ENCODE results near the gene B3GAT2. TPM values are rescaled to one million over a fixed set of nuclear protein-coding genes. Genes with fewer than 3 reads are reported as not detected.

The B3GAT2 gene, protein sequence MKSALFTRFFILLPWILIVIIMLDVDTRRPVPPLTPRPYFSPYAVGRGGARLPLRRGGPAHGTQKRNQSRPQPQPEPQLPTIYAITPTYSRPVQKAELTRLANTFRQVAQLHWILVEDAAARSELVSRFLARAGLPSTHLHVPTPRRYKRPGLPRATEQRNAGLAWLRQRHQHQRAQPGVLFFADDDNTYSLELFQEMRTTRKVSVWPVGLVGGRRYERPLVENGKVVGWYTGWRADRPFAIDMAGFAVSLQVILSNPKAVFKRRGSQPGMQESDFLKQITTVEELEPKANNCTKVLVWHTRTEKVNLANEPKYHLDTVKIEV
- total RNA-seq = not detected

DNA sequence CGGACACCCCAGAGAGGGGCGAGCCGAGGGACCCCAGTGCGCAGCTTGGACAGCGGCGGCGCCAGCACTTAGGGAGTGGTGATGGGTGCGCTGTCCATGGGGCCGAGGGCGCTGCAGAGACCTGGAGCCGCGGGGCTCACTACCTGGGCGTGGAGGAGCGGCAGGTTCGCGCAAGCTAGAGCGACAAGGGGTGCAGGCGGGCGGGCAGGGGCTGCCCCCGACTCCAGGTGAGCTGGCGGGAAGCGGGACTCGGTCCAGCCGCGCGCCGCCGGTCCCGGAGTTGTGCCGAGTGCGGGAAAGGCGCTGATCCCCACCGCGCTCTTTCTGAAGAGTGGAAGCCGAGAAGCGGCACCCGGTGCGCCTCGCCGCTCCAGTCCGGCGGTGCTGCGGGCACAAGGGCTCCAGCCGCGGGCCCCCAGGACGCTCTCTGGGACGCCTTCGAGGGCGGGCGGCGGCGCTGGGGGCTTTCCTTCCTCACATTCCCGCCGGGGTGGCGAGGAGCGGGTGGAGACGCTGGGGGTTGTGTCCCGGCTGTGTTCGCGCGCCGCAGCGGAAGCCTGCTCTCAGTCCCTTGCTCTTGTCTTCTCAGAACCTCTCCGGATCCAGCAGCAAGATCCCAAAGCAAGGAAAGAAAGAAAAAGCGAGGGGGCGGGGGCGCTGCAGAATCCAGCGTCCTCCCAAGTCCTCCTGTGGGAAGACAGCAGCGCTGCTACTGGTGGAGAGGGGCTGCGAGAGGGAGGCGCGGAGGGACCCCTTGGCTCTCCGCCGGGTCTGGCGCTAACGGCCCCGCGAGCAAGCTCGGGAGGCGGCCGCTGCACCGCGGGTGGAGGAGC is at the start of gene B3GAT2:
TSS of gene B3GAT2 (minus strand) at position 610 of the 833 bp plus-strand sequence. CDS start 631 bp downstream, outside the sequence.
- Mint-ChIP-seq H3K9me3 (no peaks in the 10 kb centered on the region), H3K27ac (no peak within 1 kb of the TSS), H3K36me3 (no peaks in the 10 kb centered on the region)
- ATAC-seq = peak; percentile 31 to 41
- peak in 1 of 2 donors; percentile 15 for DNase-seq (ENCODE audit: low spot score in 2 of 2)

DNA sequence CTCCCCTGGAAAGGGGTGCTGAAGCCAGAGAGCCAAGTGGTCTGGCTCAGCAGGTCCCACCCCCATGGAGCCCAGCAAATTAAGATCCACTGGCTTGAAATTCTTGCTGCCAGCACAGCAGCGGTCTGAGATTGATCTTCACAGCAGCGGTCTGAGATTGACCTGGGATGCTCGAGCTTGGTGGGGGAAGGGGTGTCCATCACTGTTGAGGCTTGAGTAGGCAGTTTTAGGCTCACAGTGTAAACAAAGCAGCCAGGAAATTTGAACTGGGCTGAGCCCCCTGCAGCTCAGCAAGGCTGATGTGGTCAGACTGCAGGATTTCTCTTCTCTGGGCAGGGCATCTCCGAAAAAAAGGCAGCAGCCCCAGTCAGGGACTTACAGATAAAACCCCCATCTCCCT is 41.3 kb upstream of the B3GAT2 start:
- no peak for DNase-seq (ENCODE audit: low spot score in 2 of 2)
- no peak for ATAC-seq
- Mint-ChIP-seq H3K36me3 (no peaks in the 10 kb centered on the region), H3K27ac (no peak overlapping the region), H3K9me3 (peaks cover 0 to 6% of the 10 kb centered on the region in 2 donors)

DNA sequence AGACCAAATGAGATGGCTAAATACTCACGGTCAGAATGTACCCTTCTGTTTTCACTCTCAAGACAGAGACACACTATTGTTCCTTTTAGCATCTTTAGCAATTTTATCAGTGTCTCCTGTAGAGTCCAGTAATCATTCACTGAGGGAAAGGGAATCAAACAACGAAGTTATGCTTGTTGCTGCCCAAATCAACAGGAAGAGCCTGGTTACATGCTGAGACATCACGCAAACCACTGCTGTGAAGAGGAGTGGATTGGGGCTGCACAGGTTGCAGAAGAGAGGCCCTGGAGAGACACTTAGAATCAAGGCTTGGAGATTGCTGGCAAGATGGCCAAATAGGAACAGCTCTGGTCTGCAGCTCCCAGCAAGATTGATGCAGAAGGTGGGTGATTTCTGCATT is 40.5 kb upstream of the B3GAT2 start:
- DNase-seq (ENCODE audit: low spot score in 2 of 2) (no peak), ATAC-seq (no peak)
- Mint-ChIP-seq H3K27ac (no peak overlapping the region), H3K36me3 (no peaks in the 10 kb centered on the region), H3K9me3 (no peaks in the 10 kb centered on the region)

DNA sequence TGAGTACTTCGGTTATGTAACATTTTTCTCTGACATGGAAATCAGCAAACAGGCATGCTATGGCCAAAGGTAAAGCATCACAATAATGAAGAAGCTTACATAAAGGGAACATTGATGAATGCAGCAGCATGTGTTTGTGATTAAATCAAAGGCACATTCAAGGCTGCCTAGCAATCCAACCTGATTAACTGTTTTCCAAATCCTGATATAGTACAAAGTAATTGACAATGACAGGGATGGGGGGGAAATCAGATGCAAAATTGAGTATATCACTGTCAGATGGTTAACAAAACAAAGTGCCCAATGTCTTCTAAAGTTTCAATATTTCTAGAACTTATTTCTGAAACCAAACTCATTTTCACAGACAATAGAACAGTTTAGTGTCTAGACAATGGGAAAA is 39.2 kb upstream of the B3GAT2 start:
- DNase-seq (ENCODE audit: low spot score in 2 of 2) = no peak
- Mint-ChIP-seq H3K36me3 (no peaks in the 10 kb centered on the region), H3K27ac (no peak overlapping the region)

DNA sequence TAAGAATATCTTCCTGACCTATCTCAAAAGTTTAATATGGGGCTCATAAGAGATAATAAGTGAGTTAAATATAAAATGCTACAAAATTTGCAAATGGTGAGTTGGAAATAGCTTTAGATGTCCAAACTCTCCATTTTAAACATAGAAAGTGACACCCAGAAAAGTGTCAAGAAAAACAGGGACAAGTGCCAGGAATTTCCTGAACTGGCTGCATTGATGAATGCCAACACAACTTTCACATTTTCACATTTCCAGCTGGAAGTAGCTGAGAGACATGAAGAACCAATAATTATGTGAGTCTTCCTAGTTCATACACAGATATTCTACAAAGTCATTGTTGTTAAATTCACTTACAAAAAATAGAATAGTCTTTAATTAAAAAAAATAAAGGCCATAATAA is 38.6 kb upstream of the B3GAT2 start:
- ATAC-seq (no peak), DNase-seq (ENCODE audit: low spot score in 2 of 2) (no peak)
- Mint-ChIP-seq H3K36me3 (no peaks in the 10 kb centered on the region), H3K27ac (no peak overlapping the region), H3K9me3 (no peaks in the 10 kb centered on the region)

More for the DNA sequence above, 39.2 kb upstream of the B3GAT2 start:
- ATAC-seq = no peak
- H3K9me3 Mint-ChIP-seq = no peaks in the 10 kb centered on the region

DNA sequence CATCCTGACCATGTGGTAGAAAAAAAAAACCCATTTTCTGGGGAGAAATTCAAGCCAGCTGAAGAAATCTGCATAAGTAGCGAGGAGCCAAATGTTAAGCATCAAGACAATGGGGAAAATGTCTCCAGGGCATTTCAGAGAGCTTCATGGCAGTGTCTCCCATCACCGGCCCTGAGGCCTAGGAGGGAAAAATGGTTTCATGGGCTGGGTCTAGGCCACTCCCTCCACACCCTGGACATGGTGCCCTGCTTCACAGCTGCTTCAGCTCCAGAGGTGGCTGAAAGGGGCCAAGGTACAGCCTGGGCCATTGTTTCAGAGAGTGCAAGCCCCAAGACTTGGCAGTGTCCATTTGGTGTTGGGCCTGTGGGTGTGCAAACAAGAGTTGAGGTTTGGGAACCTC is 34.4 kb upstream of the B3GAT2 start:
- no peak overlapping the region for H3K27ac Mint-ChIP-seq
- DNase-seq (ENCODE audit: low spot score in 2 of 2) (no peak), ATAC-seq (no peak)
- no peaks in the 10 kb centered on the region for H3K36me3 Mint-ChIP-seq
- no peaks in the 10 kb centered on the region for H3K9me3 Mint-ChIP-seq

DNA sequence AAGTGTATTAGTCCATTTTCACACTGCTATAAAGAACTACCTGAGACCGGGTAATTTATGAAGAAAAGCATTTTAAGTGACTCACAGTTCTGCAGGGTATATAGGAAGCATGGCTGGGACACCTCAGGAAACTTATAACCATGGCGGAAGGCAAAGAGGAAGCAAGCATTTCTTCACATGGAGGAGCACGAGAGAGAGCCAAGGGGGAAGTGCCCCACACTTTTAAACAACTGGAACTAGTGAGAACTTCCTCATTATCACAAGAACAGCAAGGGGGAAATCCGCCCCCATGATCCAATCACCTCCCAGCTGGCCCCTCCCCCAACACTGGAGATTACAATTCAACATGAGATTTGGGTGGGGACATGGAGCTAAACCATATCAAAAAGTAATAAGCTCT is 28.3 kb upstream of the B3GAT2 start:
- H3K36me3 Mint-ChIP-seq = no peaks in the 10 kb centered on the region
- DNase-seq (ENCODE audit: low spot score in 2 of 2) (no peak), ATAC-seq (no peak)
- no peaks in the 10 kb centered on the region for H3K9me3 Mint-ChIP-seq
- H3K27ac Mint-ChIP-seq = no peak overlapping the region

DNA sequence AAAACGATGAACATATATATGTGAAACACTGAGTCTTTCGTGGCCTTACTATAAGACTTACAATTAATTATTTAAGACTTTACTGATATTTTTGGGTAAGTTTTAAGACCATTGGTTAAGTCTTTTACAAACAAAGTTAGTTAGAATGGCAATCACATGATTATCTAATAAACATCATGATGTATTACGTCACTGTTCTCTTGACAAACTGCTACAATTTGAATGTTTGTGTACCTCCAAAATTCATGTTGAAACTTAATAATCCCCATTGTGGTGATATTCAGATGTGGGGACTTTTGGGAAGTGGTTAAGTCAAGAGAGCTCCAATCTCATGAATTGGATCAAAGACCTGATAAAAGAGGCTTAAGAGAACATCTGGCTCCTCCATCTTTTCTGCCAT is 25.9 kb upstream of the B3GAT2 start:
- no peak for ATAC-seq
- DNase-seq (ENCODE audit: low spot score in 2 of 2) = no peak
- H3K27ac Mint-ChIP-seq = no peak overlapping the region
- H3K9me3 Mint-ChIP-seq = no peaks in the 10 kb centered on the region
- H3K36me3 Mint-ChIP-seq = no peaks in the 10 kb centered on the region

DNA sequence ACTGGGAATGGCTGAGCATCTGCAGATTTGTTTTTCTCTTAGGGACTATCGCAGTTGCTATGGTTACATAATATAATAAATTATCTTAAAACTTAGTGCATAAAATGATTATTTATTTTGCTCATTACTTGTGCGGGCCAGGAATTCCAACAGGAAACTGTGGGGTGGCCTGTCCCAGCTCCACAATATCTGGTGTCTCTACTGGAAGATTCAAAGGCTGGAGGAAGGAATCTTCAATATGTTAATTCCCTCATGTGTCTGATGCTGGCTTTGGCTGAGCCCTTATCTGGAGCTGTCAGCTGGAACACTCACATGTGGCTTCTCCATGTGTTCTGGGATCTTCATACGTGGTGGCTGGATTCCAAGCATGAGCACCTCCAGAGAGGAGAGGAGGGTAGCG is 23.9 kb upstream of the B3GAT2 start:
- H3K36me3 Mint-ChIP-seq = no peaks in the 10 kb centered on the region
- H3K27ac Mint-ChIP-seq = no peak overlapping the region
- DNase-seq (ENCODE audit: low spot score in 2 of 2) = no peak
- no peak for ATAC-seq
- H3K9me3 Mint-ChIP-seq = no peaks in the 10 kb centered on the region

DNA sequence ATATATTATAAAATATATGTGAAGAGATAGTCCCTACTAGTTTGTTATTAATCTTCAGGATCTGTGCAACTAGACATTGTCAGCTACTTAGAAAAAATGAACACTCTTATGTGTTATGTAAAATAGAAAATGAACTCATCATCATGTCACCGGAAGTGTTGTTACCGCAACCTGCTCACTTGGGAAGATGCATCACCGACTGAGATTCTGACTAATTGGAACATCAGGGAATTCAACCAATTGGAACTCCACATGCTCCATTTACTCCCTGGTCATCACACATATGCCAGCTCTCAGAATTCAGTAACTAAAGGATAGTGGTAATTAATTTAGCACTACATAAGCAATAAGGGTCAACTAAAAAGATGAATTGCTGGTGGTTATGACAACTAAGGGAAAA is 16.7 kb upstream of the B3GAT2 start:
- peaks cover 8% of the 10 kb centered on the region in 2 donors for H3K36me3 Mint-ChIP-seq
- H3K27ac Mint-ChIP-seq = no peak overlapping the region
- ATAC-seq (no peak), DNase-seq (ENCODE audit: low spot score in 2 of 2) (no peak)
- H3K9me3 Mint-ChIP-seq = peaks cover 6 to 7% of the 10 kb centered on the region in 2 donors

DNA sequence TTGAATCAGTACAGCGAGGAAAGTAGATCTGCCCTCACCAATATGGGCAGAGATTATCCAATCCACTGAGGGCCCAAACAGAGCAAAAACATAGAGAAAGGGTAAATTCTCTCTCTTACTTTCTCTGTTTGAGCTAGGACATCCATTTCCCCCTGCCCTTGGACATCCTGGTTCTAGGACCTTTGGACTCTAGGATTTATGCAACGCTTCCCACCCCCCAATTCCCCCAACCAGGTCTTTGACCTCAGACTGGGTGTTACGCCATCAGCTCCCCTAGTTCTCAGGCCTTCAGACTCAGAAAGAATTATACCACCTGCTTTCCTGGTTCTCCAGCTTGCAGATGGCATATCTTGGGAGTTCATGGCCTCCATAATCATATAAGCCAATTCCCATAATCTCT is 10.2 kb upstream of the B3GAT2 start:
- no peak for ATAC-seq
- H3K9me3 Mint-ChIP-seq = no peaks in the 10 kb centered on the region
- no peak for DNase-seq (ENCODE audit: low spot score in 2 of 2)
- no peak overlapping the region for H3K27ac Mint-ChIP-seq
- no peaks in the 10 kb centered on the region for H3K36me3 Mint-ChIP-seq

DNA sequence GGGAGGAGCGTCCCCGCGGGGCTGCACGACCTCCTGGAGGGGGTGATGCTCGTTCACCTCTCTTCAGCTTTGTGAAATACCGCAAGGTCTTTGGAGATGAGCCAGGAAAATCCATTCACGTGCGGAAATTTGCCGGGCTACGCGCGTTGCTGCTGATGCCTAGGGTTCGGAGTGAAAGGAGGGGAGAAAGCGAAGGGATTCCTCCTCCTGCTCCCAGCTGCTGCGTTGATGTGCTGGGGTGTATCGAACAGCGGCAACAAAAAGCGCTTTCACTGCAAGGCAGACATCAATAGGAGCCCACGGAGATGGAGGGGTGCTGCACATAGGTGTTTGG is 391 bp upstream of the B3GAT2 start:
- DNase-seq (ENCODE audit: low spot score in 2 of 2) (no peak), ATAC-seq (no peak)
- no peaks in the 10 kb centered on the region for H3K36me3 Mint-ChIP-seq
- no peak overlapping the region for H3K27ac Mint-ChIP-seq
- H3K9me3 Mint-ChIP-seq = no peaks in the 10 kb centered on the region

DNA sequence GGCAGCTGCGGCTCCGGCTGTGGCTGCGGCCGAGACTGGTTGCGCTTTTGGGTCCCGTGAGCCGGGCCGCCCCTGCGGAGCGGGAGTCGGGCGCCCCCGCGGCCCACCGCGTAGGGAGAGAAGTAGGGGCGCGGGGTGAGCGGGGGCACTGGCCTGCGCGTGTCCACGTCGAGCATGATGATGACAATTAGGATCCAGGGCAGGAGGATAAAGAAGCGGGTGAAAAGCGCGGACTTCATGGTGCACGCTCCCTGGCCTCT is 739 bp downstream of the B3GAT2 start:
- ATAC-seq = no peak
- H3K27ac Mint-ChIP-seq = no peak overlapping the region
- no peaks in the 10 kb centered on the region for H3K36me3 Mint-ChIP-seq
- no peaks in the 10 kb centered on the region for H3K9me3 Mint-ChIP-seq
- DNase-seq (ENCODE audit: low spot score in 2 of 2) = no peak

DNA sequence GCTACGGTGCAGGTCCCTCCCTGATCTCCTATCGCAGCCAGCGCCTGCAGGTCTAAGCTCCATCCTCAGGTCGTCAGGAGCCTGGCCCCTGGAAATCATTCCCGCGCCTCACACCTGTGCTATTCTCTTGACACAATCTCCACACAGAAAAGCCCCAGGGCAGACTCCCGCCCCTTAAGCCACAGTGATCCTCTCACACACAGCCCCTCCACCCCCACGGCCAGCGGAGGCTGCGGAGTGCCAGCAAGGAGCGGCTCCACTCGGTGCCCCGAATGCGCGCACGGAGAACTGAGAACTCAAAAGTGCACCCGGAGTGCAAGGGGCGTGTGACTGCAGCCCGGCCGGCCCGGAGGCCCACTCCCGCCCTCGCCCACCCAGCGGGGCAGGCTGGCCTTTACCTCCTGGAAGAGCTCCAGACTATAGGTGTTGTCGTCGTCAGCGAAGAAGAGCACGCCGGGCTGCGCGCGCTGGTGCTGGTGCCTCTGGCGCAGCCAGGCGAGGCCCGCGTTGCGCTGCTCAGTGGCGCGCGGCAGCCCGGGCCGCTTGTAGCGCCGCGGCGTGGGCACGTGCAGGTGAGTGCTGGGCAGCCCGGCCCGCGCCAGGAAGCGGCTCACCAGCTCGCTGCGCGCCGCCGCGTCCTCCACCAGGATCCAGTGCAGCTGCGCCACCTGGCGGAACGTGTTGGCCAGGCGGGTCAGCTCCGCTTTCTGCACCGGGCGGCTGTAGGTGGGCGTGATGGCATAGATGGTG is 1.2 kb downstream of the B3GAT2 start:
- Mint-ChIP-seq H3K9me3 (no peaks in the 10 kb centered on the region), H3K27ac (no peak overlapping the region), H3K36me3 (no peaks in the 10 kb centered on the region)
- peak; percentile 94 to 95 for ATAC-seq
- peak; percentile 81 to 93 for DNase-seq (ENCODE audit: low spot score in 2 of 2)

DNA sequence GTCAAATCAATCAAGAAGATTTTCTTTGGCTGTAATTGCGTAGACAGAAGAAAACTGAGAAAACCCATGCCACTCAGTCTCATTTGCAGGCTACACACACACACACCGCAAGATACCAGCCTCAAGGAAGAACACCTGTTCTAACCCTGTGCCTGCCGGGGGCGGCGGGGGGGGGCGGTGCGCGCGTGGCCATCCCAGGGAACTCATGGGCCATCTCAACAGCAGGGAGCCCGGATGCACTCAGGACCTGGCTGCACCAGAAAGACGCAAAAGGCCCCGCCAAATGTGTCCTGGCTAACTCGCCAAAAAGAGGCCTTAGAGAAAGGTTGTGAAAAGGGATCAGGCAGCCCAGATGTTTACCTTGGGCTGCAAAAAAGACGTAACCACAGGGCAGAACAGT is 2.1 kb downstream of the B3GAT2 start:
- ATAC-seq (no peak), DNase-seq (ENCODE audit: low spot score in 2 of 2) (no peak)
- no peak overlapping the region for H3K27ac Mint-ChIP-seq
- no peaks in the 10 kb centered on the region for H3K36me3 Mint-ChIP-seq
- H3K9me3 Mint-ChIP-seq = no peaks in the 10 kb centered on the region

DNA sequence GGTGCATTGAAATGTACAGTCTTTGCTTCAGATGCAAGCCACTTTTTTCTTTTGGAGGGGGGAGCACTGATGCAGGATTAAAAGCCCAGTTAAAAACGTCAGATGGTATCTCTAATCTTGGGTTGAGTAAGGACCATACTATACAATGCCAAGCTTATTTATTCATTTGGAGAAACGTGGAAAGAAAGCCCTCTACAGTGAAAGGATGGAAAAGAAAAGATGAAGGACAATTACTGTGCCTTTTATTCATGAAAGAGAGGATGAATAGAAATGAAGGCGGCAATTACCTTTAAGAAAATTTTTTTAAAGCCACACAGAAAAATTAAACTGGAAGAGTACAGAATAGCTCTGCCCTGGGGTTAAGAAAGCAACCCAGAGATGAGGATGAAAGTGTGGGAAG is 2.7 kb downstream of the B3GAT2 start:
- no peaks in the 10 kb centered on the region for H3K9me3 Mint-ChIP-seq
- no peaks in the 10 kb centered on the region for H3K36me3 Mint-ChIP-seq
- DNase-seq (ENCODE audit: low spot score in 2 of 2) = no peak
- no peak for ATAC-seq
- no peak overlapping the region for H3K27ac Mint-ChIP-seq

DNA sequence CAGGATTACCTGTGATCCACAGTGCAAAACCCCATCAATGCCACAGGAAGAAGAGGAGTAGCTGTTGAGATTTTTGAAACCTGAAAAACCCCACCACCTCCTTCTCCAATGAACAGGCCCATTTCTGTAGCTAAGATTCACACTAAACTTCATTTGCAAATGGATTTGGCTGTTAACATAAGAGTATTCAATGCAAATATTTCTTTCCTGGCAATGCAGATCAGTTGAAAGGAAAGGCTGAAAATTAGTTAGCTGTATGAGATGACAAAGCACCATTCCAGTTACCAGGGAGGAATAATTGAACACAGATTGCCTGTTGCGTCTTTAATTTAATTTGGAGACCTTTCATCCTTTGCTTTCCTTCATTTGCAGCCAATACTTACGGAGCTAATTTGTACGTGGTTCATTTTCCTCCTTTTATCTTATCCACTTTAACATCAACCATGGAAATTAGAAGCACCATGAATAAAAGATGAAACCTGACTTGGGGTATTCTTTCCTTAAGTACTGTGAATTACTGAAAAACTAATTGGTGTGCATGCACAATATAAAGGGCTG is 4.2 kb downstream of the B3GAT2 start:
- ATAC-seq (no peak), DNase-seq (ENCODE audit: low spot score in 2 of 2) (no peak)
- Mint-ChIP-seq H3K27ac (no peak overlapping the region), H3K9me3 (no peaks in the 10 kb centered on the region), H3K36me3 (no peaks in the 10 kb centered on the region)

Measured in activated naive CD4-positive, alpha-beta T cell treated with anti-CD3 and anti-CD28 coated beads, Interleukin-2, amount 50 U/mL, for 72 hours (primary cell).